Gastroesophageal sphincter (tissue), 3 donors: ENCODE measurements around the gene VWA7.

ENCODE experiments used
- CTCF ChIP-seq, 4 experiments: fragments of 200-600 bp in 2 of 4; fragments of 450-650 bp in 2 of 4; sonication (generic) in 1 of 4; IDR thresholded peaks; one replicate each; pipeline ENCODE4 v1.5.1; 2017 to 2019; ENCODE audit warnings: antibody characterized with exemption in 4 of 4, mild to moderate bottlenecking in 2 of 4, moderate library complexity in 2 of 4
- POLR2A ChIP-seq, 2 donors: fragments of 450-650 bp; IDR thresholded peaks; one replicate each; pipeline ENCODE4 v1.6.1; 2017; ENCODE audit warnings: antibody characterized with exemption in 2 of 2, mild to moderate bottlenecking in 2 of 2, moderate library complexity in 1 of 2

GRCh38 chr6:31782126-31782855 is 5.2 kb upstream of the VWA7 start:
- TF ChIP-seq CTCF (IDR thresholded peaks at IDR 0.05) (no peak), POLR2A (IDR thresholded peaks at IDR 0.05) (no peak)
